Stimulated activated CD8-positive, alpha-beta memory T cell treated with anti-CD3 and anti-CD28 coated beads, Interleukin-12 subunit alpha, Interleukin-12 subunit beta, amount 100 ng/mL, for 24 hours (primary cell): ENCODE measurements around the gene CNKSR3.
"Not testable (repeated sequence)": the region's sequence is repeated elsewhere in the genome, so short reads cannot be mapped to it uniquely, and the experiment has no call there.

Experiments used
- DNase-seq: peaks from one replicate; pipeline ENCODE4 v3.0.0-alpha.2; 2020; ENCODE audit errors: extremely low read depth

The CNKSR3 gene

DNA sequence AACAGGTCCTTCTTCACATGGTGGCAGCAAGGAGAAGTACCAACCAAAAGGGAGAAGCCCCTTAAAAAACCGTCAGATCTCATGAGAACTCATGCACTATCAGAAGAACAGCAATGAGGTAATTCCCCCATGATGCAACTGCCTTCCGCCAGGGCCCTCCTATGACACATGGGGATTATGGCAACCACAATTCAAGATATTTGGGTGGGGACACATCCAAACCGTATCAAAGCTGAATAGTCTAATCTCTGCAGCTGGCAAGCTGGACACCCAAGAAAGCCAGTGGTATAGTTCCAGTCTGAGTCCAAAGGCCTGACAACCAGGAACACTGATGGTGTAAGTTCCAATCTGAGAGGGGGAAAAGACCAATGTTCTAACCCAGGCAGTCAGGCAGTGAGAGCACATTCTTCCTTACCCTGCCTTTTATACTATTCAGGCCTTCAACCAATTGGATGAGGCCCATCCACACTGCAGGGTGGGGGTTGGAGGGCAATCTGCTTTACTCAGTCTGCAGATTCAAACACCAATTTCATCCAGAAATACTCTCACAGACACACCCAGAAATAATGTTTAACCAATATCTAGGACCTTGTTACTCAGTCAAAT, 17.9 kb upstream of the CNKSR3 start:
- DNase-seq: no peak

DNA sequence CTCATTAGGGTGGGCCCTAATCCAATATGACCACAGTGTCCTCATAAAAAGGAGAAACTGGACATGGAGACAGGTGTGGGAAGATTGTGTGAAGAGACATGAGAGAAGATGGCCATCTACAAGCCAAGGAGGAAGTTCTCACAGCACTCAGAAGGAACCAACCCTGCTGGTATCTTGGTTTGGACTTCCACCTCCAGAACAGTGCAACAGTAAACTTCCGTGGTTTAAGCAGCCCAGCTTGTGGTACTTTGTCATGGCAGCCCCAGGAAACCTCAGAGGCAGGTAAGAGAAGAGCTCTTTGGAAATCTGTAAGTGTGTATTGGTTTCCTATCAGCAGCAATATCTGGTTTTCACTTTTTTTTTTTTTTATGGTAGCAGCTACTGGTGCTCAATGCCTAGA, 16.5 kb upstream of the CNKSR3 start:
- no peak for DNase-seq

DNA sequence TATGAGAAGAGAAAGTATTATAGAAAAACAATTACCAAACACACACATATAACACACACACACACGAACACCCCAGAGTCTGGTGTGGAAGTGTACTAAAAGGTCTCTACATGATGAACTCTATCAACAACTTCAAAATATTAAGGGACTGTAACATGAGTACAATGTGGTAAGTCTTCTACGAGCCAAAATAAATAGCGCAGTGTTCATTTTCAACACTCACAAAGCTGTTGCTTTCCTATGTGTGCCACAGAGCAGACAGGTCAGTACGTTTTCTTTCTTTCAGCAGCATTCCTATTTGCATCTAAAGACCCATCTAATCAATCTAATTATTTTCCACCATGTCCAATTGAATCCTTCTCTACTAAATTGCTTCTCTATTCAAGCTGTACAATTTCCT, 12.1 kb upstream of the CNKSR3 start:
- DNase-seq: no peak

DNA sequence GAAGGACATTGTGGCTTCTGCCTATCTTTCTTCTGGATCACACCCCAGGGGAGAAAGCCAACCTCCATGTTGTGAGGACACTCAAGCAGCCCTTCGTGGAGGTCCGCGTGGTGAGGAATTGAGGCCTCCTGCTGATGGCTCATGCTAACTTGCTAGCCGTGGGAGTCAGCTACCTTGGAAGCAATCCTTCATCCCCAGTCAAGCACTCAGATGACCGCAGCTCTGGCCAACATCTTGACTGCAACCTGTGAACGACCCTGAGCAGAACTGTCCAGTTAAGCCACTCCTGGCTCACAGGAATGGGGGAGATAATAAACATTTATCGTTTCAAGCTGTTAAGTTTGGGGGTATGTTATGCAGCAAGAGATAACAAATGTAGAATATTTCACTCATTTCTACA, 10.9 kb upstream of the CNKSR3 start:
- DNase-seq: no peak

DNA sequence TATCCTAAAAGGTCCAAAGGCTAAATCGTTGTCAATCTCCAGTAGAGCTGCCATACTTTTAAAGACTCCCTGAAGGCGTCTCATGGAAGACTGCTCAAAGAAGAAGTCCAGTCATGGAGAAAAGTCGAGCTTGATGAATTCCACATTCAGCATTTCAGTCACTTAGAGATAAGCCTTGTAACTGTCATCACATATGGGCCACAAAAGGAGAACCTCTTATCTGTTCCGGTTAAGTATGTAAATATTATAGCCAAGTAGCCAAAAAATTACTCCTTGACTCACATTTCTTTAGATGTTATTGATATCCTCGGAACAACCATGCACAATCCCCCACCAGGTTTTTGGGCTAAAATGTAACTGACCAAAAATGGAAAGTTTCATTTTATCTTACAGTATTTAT, 9.8 kb upstream of the CNKSR3 start:
- DNase-seq: no peak

DNA sequence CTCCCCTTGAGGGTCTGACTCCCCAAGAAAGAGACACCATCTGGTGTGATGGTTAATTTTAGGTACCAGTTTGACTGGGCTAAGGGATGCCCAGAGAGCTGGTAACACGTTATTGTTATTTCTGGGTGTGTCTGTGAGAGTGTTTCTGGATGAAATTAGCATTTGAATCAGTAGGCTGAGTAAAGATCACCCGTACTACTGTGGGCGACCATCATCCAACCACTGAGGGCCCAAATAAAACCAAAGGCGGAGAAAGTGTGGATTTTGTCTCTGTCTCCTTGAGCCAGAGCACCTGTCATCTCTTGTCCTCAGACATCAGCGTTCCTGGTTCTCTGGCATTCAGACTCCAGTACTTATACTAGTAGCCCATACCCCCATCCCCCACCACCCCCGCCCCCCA, 7.9 kb upstream of the CNKSR3 start:
- DNase-seq: no peak

DNA sequence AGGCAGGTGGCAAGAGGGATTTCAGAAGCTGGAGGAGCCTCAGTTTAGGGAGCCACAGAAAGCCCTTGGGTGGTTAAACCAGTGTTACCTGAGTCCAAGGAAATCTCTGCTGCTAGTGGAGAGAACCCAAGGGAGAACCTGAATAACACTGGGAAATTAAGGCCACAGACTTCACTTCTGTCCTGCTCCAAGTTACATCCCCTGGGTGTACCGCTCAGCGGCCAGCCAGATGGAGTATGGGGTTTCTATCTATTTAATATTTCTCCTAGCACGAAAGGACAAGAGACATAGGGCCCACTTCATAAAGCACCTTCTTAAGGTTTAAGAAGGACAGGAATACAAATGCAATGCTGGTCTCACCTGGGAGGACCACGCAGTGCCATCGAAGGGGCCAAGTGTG, 5.8 kb upstream of the CNKSR3 start:
- no peak for DNase-seq

DNA sequence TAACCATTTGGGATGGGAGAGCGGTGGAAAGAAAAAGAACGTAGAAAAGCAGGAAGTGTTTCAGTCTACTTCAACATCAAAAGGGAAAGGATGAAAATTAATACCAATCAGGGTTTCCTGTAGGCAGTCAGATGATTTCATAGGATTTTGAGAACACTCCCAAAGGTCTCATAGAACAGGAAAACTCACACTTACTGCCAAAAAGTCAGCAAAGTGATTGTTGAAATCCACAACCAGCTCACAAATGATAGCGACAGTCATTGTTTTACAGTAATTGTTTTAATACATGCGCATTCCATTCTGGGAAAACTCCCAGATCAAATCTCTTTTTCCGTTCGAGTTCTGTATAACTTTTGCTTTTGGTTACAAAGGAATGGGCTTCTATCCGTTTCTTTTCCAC, 5.3 kb upstream of the CNKSR3 start:
- no peak for DNase-seq

DNA sequence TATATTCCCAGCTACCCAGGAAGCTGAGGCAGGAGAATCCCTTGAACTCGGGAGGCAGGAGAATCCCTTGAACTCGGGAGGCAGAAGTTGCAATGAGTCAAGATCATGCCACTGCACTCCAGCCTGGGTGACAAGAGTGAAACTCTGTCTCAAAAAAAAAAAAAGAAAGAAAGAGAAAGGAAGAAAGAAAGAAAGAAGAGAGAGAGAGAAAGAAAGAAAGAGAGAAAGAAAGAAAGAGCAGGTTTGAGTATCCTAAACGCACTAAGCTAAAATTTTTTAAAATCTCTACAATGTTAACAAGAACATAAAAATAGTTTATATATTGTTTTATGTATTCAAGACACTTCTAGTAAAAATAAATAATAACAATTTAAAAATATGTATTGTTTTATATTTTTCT, 4.6 kb upstream of the CNKSR3 start:
- DNase-seq: not testable (repeated sequence)

DNA sequence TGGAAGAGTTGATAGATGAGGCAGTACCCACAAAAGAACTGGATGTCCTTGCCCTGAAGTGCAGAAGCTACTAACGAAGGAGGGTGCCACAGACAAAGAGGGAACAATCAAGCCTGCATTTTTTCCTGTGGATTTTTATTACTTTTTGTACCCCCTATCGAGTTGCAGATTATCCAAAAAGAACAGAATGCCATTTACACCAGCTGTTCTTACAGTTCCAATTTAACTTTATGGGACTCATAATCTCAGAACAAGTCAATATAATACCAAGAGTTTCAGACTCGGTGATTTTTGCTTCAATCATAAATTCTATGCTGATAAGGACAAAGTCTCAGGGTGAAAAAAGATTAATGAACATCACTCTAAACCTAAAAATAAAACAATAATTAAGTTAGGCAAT, 4.0 kb upstream of the CNKSR3 start:
- no peak for DNase-seq

DNA sequence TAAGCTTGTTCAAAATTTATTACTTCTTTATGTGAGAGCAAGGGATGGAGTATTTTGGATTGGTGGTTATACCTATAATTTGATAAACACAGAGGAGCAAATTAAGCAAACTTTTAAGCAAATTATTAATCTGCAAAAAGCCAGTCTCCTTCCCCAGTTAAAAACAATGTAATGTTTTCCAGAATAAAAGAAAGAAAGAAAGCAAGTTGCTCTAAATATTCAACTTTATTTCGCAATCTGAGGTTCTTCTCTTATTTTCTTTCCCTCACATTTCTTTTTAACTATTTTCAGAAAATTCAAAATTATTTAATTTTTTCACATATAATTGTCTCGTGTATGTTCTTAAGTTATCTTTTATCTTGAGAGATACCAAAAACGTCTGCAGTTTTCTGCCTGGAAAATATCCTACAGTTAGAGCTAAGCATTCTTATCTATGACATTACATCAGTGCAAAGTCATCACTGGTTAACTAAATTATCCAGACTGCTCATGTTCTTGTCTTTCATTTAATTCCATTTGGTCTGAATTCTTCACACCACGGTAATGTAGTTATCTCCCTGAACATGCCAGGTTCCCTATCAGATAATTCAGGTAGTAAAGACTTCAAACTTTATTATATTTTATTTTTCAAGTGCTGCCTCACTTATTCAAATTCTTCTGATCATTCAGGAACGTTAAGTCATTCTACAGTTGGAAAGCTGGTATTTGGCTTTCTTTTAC, 3.3 kb upstream of the CNKSR3 start:
- no peak for DNase-seq

DNA sequence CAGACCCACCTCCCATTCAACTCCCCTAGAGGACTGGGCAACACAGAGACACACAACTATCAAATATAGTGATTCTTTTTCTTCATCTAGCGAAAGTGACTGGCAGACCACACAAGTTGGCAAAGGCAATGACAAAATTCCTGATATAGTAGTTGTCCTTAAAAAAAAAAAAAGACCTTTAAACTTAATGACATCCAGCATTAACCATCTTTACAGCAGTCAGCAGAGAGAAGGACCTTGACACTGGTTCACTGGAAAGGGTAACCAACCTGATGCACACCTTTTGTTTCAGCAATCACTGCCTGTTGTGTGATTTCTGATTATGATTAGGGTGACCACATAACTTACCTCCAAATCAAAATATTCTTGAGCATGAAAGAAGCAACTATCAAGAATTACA, 1.7 kb upstream of the CNKSR3 start:
- no peak for DNase-seq

DNA sequence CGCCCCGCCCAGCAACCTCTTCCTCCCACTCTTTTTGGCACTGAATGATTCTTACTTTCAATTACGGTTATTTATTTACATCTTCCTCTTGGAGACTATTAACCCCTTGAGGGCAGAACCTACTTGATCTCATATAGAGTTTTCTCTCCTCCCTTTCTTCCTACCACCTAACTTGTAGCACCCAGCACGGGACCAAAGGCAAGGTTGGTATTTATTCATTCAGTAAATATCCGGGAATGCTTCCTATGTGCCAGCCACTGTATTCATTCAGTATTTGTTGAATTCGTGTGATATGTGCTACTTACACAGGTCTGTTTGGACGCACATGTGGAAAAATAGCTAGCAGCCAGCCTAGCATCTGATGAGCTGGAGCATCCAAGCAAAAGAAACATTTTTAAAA, 1.3 kb upstream of the CNKSR3 start:
- DNase-seq: no peak

DNA sequence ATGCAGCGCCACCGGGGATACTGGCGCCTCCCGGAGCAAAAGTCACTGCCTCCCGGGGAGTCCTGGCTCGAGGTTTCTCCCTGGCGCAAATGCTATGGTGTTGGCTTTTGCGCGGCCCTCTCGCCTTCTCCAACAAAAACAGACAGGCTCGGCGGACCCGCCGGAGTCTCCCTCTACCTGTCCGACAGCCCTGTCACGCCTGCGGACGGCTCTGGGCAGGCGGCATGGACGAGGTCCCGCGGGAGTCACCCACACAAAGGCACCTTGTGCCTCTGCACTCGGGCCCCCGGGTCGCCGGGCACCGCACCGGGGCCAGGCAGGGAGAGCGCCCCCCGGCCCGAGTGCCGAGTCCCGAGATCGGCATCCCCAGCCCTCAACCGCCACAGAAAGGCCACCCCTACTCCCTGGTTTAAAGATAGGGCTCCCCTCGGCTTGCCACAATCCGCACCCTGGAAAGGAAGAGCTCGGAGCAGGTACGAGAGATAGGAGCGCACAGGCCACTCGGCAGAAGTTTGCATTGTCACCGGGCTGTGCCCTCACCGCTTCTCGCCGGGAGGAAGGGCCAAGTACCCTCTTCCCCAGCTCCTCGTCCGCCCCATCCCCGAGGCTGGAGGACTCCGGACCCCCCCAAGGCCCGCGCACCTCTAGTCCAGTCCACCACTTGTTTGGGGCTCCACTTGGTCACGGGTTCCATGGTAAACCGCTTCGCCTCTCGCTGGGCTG, 903 bp downstream of the CNKSR3 start:
- no peak for DNase-seq

DNA sequence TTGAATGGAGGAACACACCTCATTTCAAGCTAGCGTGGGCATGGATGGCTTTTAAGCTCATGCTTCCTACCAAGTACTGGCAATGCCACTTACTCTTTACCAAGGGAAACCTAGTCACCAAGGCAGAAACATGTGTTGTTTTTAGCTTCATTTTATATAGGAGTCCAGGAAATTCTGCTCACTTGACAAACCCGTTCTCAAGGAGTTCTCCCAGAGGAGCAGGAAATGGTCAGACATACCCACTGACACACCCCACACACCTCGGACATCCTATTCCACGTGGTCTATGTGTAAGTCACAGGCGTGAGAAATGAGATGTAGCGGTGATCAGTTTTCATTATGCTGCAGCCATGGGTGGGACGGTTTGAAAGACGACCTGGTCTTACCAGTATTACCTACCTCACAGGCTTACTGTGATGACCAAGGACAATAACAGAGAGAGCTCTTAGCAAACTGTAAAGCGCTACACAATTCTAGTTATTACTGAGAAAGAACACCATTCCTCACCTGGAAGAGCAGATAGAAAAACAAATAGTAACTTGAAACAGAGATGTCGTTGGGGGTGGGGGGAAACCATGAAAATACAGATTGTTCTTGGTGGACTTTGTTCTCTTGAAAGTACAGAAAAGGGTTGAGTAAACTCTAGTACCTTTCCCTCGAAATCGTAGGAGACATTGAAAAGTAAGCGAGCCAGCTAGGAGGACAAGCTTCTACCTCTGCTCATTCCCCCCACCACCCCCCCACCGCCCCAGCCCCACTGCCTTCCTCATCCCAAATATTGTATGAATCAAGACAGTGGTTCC, 1.7 kb downstream of the CNKSR3 start:
- no peak for DNase-seq

DNA sequence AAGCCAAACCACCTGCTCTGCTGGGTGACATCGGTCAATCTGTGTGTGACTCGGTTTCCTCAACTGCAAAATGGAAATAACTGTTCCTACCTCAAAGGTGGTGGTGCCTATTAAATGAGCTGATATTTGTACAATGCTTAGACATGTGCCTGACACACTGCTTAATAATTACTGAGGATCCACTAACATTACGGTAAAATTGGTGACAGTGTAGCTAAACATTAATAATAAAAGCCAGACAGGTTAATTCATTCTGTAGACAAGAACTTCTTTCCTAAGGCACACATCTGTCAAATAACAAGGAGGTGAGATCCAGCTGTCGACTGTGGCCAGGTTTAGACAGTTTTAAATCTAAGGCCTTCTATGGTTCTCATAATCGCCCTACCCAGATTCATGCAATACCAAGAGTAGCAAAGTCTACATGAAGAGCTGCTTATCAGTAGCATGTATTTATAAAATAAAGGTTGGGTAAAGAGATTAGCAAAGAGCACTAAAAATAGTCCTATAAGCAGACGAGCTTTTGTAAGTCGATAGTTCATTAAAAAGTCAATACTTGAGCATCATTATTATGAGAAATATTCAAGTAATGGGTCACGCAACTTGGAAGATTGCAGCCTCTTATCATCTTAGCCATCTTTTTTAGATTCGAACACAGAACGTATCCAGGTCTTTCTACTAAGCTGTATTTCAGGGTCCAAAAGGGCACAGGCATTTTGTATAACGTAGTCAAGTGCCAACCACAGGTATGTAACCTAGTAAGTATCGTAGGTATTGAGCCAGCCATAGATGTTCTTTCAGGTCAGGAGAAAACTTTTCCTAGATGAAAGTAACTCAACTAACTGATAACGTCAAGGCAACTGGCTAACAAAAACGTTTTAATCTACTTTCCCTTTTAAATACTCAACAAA, 3.2 kb downstream of the CNKSR3 start:
- no peak for DNase-seq

DNA sequence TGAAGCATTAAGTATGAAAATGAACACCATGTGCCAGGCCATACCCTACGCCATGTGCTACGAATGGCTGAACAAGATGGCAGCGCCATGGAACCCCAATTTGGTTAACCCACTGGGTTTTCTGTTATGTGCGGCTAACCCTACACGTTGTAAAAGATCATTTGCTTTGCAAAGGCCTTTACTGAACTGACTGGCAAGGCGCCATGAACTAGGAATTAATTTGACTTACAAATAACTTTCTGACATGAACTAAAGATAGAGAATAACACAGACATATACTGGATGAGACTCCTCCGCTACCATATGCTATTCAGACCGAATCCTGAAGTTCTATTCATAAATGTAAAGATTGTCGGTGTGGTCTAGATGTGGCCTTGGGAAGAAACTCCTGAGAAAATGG, 3.9 kb downstream of the CNKSR3 start:
- DNase-seq: no peak

DNA sequence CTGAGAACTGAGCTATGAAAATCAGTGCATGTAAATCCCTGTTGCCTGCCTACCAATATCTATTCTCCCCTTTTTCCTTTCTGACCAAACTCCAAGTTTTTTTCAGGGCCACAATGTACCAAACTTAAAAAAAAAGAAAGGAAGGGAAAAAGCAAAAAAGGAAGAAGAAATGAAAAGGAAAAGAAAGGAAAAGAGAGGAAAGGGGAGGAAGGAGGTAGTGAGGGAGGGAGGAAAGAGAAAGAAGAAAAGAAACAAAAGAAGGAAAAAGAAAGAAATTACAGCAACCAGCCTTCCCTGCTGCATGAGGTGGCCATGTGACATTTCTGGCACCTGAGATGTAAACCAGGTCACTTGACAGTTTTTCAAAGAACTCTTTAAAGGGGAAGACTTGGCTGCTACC, 4.4 kb downstream of the CNKSR3 start:
- no peak for DNase-seq

DNA sequence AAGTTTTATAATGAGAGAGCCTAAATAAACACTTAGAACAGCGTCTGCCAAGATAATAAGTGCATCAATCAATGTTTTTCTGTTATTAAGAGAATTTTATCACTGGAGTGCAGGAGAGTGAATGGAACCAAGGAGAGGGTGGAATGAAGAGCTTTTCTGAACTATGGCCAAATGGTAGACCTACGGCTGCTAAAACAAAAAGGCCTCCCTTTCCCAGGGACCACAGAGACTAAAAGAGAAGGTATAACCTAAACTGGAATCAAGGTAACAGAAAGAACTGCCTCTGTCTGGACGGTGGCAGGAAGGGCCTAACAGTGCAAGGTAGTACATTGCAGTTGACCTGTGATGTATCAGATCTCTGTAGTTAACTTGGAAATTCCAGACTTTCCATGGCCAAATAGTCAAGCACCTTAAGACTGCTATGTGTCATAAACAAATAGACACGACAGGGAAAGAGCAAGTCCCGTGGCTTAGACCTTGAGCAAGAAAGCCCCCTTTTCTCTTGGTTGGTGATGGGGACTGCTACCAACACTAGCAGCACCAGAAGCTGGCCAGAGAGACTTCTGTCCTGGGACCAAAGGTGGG, 5.5 kb downstream of the CNKSR3 start:
- DNase-seq: no peak

DNA sequence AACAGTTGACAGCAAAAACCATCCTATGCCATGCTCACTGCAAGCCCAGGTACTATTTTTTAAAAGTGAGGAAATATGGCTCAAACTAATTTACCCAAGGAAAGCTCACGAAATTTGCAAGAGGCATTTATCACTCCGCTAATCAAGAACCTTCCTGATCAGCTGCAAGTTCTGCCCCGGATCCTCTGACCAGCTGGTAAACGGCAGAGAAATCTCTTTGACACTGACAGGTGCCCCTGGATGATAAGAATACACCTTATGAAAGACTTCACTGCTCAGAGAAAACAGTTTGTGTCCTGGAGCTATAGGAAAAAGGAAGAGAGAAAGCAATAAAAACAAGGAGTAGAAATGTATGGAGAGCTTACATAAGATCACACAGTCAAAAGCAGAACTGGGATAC, 6.4 kb downstream of the CNKSR3 start:
- DNase-seq: no peak

DNA sequence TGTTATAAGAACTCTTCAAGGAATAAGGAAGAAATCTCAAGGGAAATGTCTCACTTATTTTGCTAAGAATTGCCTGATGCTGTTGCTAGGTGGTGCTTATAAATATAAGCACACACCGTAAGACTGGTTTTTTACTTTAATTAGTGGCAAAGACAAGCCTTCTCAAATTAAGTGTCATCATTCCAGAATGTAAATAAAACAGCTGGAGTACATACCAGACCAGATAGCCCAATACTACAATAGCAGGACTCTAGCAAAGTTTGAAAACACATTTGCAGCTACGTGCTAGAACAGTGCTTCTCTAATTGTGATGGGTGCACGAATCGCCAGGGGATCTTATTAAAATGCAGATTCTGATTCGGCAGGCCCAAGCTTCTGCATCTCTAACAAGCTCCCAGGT, 6.8 kb downstream of the CNKSR3 start:
- no peak for DNase-seq
